BLaER1 treated with 17β-estradiol and CSF1 and Interleukin-3, amounts not matched to agents 10 nM and 100 nM (cell line): ENCODE measurements around the gene QRICH2.
"Not testable (repeated sequence)": the region's sequence is repeated elsewhere in the genome, so short reads cannot be mapped to it uniquely, and the experiment has no call there.

Experiments
- H3K27ac ChIP-seq, 11 experiments: shearing (Covaris generic); formaldehyde crosslinking; 2 replicates each; pipeline ENCODE4 v1.8.1; 2022
- H3K27me3 ChIP-seq, 11 experiments: shearing (Covaris generic); formaldehyde crosslinking; 2 replicates each; pipeline ENCODE4 v1.8.1; 2022
- H3K36me3 ChIP-seq, 11 experiments: shearing (Covaris generic); formaldehyde crosslinking; 2 replicates each; pipeline ENCODE4 v1.8.1; 2022
- H3K4me1 ChIP-seq, 10 experiments: shearing (Covaris generic); formaldehyde crosslinking; 2 replicates each; pipeline ENCODE4 v1.8.1; 2022
- H3K4me2 ChIP-seq, 11 experiments: shearing (Covaris generic); formaldehyde crosslinking; 2 replicates each; pipeline ENCODE4 v1.8.1; 2022
- H3K4me3 ChIP-seq, 10 experiments: shearing (Covaris generic); formaldehyde crosslinking; 2 replicates each; pipeline ENCODE4 v1.8.1; 2022
- H3K9ac ChIP-seq, 11 experiments: shearing (Covaris generic); formaldehyde crosslinking; 2 replicates each; pipeline ENCODE4 v1.8.1; 2022
- H3K9me3 ChIP-seq, 11 experiments: shearing (Covaris generic); formaldehyde crosslinking; replicated peaks in 1 of 11; 2 replicates each; pipeline ENCODE4 v1.8.1; 2022
- H4K20me1 ChIP-seq, 11 experiments: shearing (Covaris generic); formaldehyde crosslinking; 2 replicates each; pipeline ENCODE4 v1.8.1; 2022
- Cebpa-rat ChIP-seq, 11 experiments: shearing (Covaris generic); IDR thresholded peaks; 2 replicates each; pipeline ENCODE4 v1.8.1; 2022

QRICH2 gene

DNA sequence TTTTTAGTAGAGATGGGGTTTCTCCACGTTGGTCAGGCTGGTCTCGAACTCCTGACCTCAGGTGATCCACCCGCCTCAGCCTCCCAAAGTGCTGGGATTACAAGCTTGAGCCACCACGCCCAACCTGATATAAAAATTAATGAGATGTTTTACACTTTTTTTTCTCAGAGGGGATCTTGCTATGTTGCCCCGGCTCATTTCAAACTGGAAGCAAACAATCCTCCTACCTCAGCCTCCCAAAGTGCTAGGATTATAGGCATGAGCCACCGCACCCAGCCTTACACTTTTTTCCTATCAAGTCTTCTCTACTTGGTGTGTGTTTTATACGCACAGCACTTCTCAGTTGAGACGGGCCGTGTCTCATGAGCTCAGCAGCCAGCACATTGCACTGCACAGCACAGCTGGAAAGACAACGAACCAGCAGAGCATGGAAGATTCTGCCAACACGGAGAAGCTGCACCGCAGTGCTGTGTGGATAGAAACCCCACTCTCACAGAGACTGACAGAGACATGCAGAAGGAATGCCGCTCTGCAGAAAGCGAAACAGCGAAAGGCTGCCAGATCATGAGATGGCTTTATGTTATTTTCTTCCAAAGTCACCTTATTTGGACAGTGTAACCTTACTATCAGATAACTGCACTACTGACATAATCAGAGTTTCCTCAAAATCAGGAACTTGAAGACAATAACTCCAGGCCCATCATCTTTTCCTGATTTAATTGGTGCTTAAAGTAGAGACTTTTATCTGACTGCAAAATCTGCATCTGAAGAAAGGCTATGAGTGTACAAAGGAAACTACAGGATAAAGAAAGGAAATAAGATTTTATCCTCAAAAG, 6.5 kb upstream of the QRICH2 start:
- no peaks in the 10 kb centered on the region for H3K9me3 ChIP-seq
- no peak overlapping the region for H3K4me3 ChIP-seq
- peaks cover 0 to 4% (median 2%) of the 10 kb centered on the region in 10 experiments; a peak in 7 of 20 replicates for H3K4me1 ChIP-seq
- TF ChIP-seq Cebpa-rat (IDR thresholded peaks at IDR 0.05): no peak
- H3K4me2 ChIP-seq: no peak overlapping the region
- no peak overlapping the region for H3K27ac ChIP-seq
- H3K36me3 ChIP-seq: peaks cover 62 to 90% (median 74%) of the 10 kb centered on the region in 11 experiments
- no peaks in the 10 kb centered on the region for H3K27me3 ChIP-seq
- peaks cover 0 to 6% (median 0%) of the 10 kb centered on the region in 11 experiments; a peak in 1 of 22 replicates for H4K20me1 ChIP-seq
- no peak overlapping the region for H3K9ac ChIP-seq

DNA sequence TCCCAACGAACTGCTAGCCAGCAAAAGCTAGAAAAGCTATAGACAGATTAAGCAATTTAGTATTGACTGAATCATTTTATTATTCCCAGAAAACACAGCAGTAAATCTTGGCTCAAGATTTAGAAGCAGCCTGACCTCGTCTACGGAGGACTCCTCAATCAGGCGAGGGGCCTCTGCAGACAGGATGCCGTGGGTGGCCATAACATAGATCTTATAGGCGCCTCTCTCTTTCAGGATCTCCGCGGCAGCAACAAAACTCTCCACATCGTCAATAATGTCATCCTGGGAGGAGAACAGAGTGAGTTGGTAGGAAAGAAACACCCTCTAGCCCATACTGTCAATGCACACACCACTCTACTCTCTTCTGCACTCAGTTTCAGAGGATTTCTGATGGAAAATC, 4.7 kb upstream of the QRICH2 start:
- peaks cover 58 to 89% (median 66%) of the 10 kb centered on the region in 11 experiments for H3K36me3 ChIP-seq
- no peak overlapping the region for H3K27ac ChIP-seq
- H3K4me3 ChIP-seq: no peak overlapping the region
- no peaks in the 10 kb centered on the region for H3K27me3 ChIP-seq
- no peak for TF ChIP-seq Cebpa-rat (IDR thresholded peaks at IDR 0.05)
- H3K4me2 ChIP-seq: no peak overlapping the region
- peaks cover 0 to 6% (median 0%) of the 10 kb centered on the region in 11 experiments; a peak in 1 of 22 replicates for H4K20me1 ChIP-seq
- no peak overlapping the region for H3K9ac ChIP-seq
- H3K9me3 ChIP-seq: no peaks in the 10 kb centered on the region
- H3K4me1 ChIP-seq: peaks cover 0 to 10% (median 6%) of the 10 kb centered on the region in 10 experiments; a peak in 8 of 20 replicates

DNA sequence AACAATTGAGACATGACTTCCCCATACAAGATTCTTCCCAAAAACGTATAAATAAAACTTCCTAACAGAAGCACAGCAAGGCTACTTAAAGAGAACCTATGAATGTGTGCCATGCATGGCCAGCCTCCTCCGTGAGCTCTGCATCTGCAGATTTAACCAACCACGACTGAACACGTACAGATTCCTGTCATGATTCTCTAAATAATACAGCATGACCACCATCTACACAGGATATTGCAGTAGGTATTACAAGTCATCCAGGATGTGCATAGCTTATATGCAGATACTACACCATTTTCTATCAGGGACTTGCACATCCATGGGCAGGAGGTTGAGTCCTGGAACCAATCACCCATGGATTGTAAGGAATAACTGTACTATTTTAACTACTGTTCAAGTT, 1.4 kb upstream of the QRICH2 start:
- H3K4me3 ChIP-seq: no peak overlapping the region
- H3K27me3 ChIP-seq: no peaks in the 10 kb centered on the region
- H3K9ac ChIP-seq: no peak overlapping the region
- no peak for TF ChIP-seq Cebpa-rat (IDR thresholded peaks at IDR 0.05)
- no peaks in the 10 kb centered on the region for H3K9me3 ChIP-seq
- peak overlapping the region in 1 of 11 experiments; percentile 12; a peak in 1 of 22 replicates for H3K27ac ChIP-seq
- H3K4me1 ChIP-seq: peaks cover 0 to 10% (median 6%) of the 10 kb centered on the region in 10 experiments; a peak in 8 of 20 replicates
- peak overlapping the region in 5 of 11 experiments; percentile 9 to 38 (median 28); a peak in 4 of 22 replicates for H3K4me2 ChIP-seq
- H3K36me3 ChIP-seq: peaks cover 43 to 71% (median 57%) of the 10 kb centered on the region in 11 experiments
- peaks cover 0 to 1% (median 0%) of the 10 kb centered on the region in 11 experiments; a peak in 1 of 22 replicates for H4K20me1 ChIP-seq

GRCh38 chr17:76307299-76307965, 644 bp downstream of the QRICH2 start:
- TF ChIP-seq Cebpa-rat (IDR thresholded peaks at IDR 0.05): no peak

GRCh38 chr17:76305135-76305454, 3.0 kb downstream of the QRICH2 start:
- H3K4me1 ChIP-seq, H3K9me3 ChIP-seq, H3K27me3 ChIP-seq, H3K9ac ChIP-seq, H3K4me3 ChIP-seq, H4K20me1 ChIP-seq, H3K27ac ChIP-seq, H3K4me2 ChIP-seq: not testable (repeated sequence)
- H3K36me3 ChIP-seq: peaks cover 5 to 28% (median 17%) of the 10 kb centered on the region in 11 experiments; a peak in 16 of 22 replicates

More at GRCh38 chr17:76307299-76307965, 644 bp downstream of the QRICH2 start:
- Histone ChIP-seq H3K4me3 (no peak overlapping the region), H3K4me1 (peaks cover 0 to 10% (median 6%) of the 10 kb centered on the region in 10 experiments; a peak in 8 of 20 replicates), H4K20me1 (no peaks in the 10 kb centered on the region), H3K4me2 (no peak overlapping the region), H3K27ac (no peak overlapping the region), H3K36me3 (peaks cover 25 to 51% (median 40%) of the 10 kb centered on the region in 11 experiments), H3K9ac (no peak overlapping the region), H3K9me3 (no peaks in the 10 kb centered on the region), H3K27me3 (no peaks in the 10 kb centered on the region)

DNA sequence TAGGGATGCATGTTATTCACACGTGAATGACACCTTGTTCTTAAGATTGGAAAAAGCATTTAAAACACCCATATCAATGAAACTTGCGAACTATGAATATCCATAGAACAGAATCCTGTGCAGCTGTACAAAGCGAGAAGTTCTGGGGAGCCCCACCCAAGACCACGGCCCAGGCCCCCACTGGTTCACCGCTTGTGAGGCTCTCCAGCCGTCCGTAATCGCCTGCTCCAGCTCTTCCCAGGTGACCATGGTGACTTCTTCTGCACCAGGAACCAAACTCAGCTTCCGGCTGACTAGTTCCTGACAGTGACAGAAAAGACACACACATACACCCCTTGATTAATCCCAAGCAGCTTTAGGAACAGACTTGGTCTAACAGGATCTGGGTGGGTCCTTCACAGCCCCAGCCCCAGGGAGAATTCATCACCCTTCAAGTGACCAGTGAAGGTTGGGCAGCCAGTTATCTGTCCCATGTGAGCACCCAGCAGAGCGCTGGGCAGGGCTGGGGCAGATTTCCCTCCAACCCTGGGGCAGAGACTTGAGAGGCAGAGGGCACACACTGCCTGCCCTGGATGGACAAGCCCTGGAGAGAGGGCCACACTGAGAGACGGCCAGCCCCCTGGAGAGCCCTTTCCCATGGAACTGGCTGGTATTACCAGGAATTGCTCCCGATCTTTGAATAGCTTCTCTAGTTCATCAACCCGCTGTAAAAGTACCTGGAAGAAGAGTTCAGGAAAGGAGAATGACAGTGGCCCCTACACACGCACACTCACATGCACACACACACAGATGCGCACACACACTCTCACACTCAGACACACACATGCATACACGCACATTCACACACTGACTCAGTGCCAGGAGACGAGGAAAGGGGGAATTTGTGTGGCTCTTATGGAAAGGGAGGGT, 3.6 kb downstream of the QRICH2 start:
- H3K9me3 ChIP-seq: no peaks in the 10 kb centered on the region
- TF ChIP-seq Cebpa-rat (IDR thresholded peaks at IDR 0.05): no peak
- no peak overlapping the region for H3K4me2 ChIP-seq
- H3K27ac ChIP-seq: no peak overlapping the region
- H3K27me3 ChIP-seq: no peaks in the 10 kb centered on the region
- H3K4me1 ChIP-seq: peaks cover 0 to 6% (median 2%) of the 10 kb centered on the region in 10 experiments; a peak in 8 of 20 replicates
- peaks cover 5 to 22% (median 16%) of the 10 kb centered on the region in 11 experiments; a peak in 16 of 22 replicates for H3K36me3 ChIP-seq
- H3K4me3 ChIP-seq: no peak overlapping the region
- no peaks in the 10 kb centered on the region for H4K20me1 ChIP-seq
- H3K9ac ChIP-seq: no peak overlapping the region

- Histone ChIP-seq H3K36me3 (peaks cover 0 to 15% (median 6%) of the 10 kb centered on the region in 11 experiments; a peak in 9 of 22 replicates), H3K4me1 (peaks cover 0 to 6% (median 0%) of the 10 kb centered on the region in 10 experiments; a peak in 4 of 20 replicates), H3K4me2 (no peak overlapping the region), H4K20me1 (no peaks in the 10 kb centered on the region), H3K27ac (no peak overlapping the region), H3K9ac (0 out of 22 replicates have a peak overlapping the region, but pooled peaks of 2 of the 11 experiments have one; percentile 9 to 18), H3K27me3 (no peaks in the 10 kb centered on the region), H3K4me3 (no peak overlapping the region), H3K9me3 (no peaks in the 10 kb centered on the region)
- TF ChIP-seq Cebpa-rat (IDR thresholded peaks at IDR 0.05): no peak
Observed at GRCh38 chr17:76297436-76297835, 10.6 kb downstream of the QRICH2 start.

DNA sequence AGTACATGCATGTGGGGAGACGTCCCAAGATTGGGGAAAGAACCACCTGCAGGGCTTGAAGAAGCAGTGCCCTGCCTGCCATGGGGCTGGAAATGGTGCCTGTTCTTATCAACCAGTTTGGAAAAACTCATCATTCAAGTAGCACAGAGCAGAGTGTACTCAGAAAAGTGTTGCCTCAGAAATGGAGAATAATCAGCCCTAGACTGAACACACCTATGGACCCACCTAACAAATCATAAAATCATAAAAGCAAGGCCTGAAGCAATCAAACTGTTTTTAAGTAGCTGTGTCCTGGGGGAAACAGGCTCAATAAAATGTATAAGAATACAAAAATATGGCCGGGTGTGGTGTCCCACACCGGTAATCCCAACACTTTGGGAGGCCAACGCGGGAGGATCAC, 11.2 kb downstream of the QRICH2 start:
- Histone ChIP-seq H3K27ac (no peak overlapping the region), H3K4me1 (peaks cover 0 to 6% (median 0%) of the 10 kb centered on the region in 10 experiments; a peak in 4 of 20 replicates), H3K9me3 (no peaks in the 10 kb centered on the region), H3K27me3 (no peaks in the 10 kb centered on the region), H3K4me3 (no peak overlapping the region), H3K4me2 (no peak overlapping the region), H3K36me3 (peaks cover 0 to 15% (median 6%) of the 10 kb centered on the region in 11 experiments; a peak in 9 of 22 replicates), H4K20me1 (no peaks in the 10 kb centered on the region), H3K9ac (no peak overlapping the region)
- no peak for TF ChIP-seq Cebpa-rat (IDR thresholded peaks at IDR 0.05)
